Neural cell (in vitro differentiated cells): ENCODE results near the gene ADGRB3. TPM values are rescaled to one million over a fixed set of nuclear protein-coding genes. Genes with fewer than 3 reads are reported as not detected.

Experiments
- H2AFZ ChIP-seq: fragments of 200-600, 300-800 bp; sonication (generic), shearing (Covaris generic); 2 replicates; pipeline ENCODE4 v1.6.0; 2014; ENCODE audit warnings: low read depth, mild to moderate bottlenecking, antibody characterized with exemption, low read length, moderate library complexity
- H3F3A ChIP-seq: fragments of 200-600 bp; shearing (Covaris generic); 2 replicates; pipeline ENCODE4 v1.6.1; 2016; ENCODE audit warnings: mild to moderate bottlenecking, moderate library complexity, mixed read lengths, antibody characterized with exemption, low read length; ENCODE audit not compliant: insufficient read depth, poor library complexity, severe bottlenecking
- H3K27ac ChIP-seq: fragments of 200-600, 300-800 bp; sonication (generic), shearing (Covaris generic); 2 replicates; pipeline ENCODE4 v1.5.1; 2014; ENCODE audit warnings: mild to moderate bottlenecking, low read length, moderate library complexity
- H3K27me3 ChIP-seq: fragments of 300-800, 200-600 bp; sonication (generic), shearing (Covaris generic); 2 replicates; pipeline ENCODE4 v1.6.0; 2014; ENCODE audit warnings: mild to moderate bottlenecking, low read depth, low read length, moderate library complexity; ENCODE audit not compliant: insufficient read depth
- H3K36me3 ChIP-seq: fragments of 300-800, 200-600 bp; sonication (generic), shearing (Covaris generic); 2 replicates; pipeline ENCODE4 v1.5.1; 2014; ENCODE audit warnings: mild to moderate bottlenecking, antibody characterized with exemption, low read length, moderate library complexity; ENCODE audit not compliant: insufficient read depth
- H3K4me2 ChIP-seq: fragments of 300-800, 200-600 bp; sonication (generic), shearing (Covaris generic); 2 replicates; pipeline ENCODE4 v1.6.0; 2014; ENCODE audit warnings: mild to moderate bottlenecking, low read length
- H3K4me3 ChIP-seq: fragments of 300-800, 200-600 bp; sonication (generic), shearing (Covaris generic); 2 replicates; pipeline ENCODE4 v1.5.1; 2014; ENCODE audit warnings: mild to moderate bottlenecking, low read length, moderate library complexity
- H3K79me2 ChIP-seq: fragments of 200-600 bp; shearing (Covaris generic); replicated peaks from 2 replicates; pipeline ENCODE4 v1.6.0; 2014; ENCODE audit warnings: mild to moderate bottlenecking, low read length, moderate library complexity; ENCODE audit not compliant: insufficient read depth
- H3K9ac ChIP-seq: fragments of 300-800, 200-600 bp; sonication (generic), shearing (Covaris generic); 2 replicates; pipeline ENCODE4 v1.6.1; 2016; ENCODE audit warnings: mild to moderate bottlenecking, low read length, mixed read lengths
- H3K9me2 ChIP-seq: fragments of 200-600 bp; shearing (Covaris generic); 2 replicates; pipeline ENCODE4 v1.6.1; 2016; ENCODE audit warnings: mild to moderate bottlenecking, low read length, mixed read lengths; ENCODE audit not compliant: insufficient read depth
- H3K9me3 ChIP-seq: fragments of 200-600, 300-800 bp; sonication (generic), shearing (Covaris generic); 2 replicates; pipeline ENCODE4 v1.6.1; 2016; ENCODE audit warnings: mild to moderate bottlenecking, mixed run types, low read length, moderate library complexity, mixed read lengths
- H4K20me1 ChIP-seq: fragments of 200-600 bp; shearing (Covaris generic); 2 replicates; pipeline ENCODE4 v1.6.1; 2016; ENCODE audit warnings: mild to moderate bottlenecking, mixed run types; ENCODE audit not compliant: insufficient read depth
- EP300 ChIP-seq: fragments of 450-650 bp; conservative IDR thresholded peaks from 2 replicates; pipeline ENCODE4 v1.6.1; 2014; ENCODE audit warnings: antibody characterized with exemption, mild to moderate bottlenecking, moderate library complexity; ENCODE audit not compliant: poor library complexity, severe bottlenecking
- EZH2 ChIP-seq: fragments of 200-600, 300-800 bp; shearing (Covaris generic), sonication (generic); IDR thresholded peaks from 2 replicates; pipeline ENCODE4 v1.6.1; 2014; ENCODE audit warnings: antibody characterized with exemption, low read length, borderline replicate concordance, mild to moderate bottlenecking; ENCODE audit not compliant: insufficient read depth, poor library complexity, severe bottlenecking
- MXI1 ChIP-seq: fragments of 450-650 bp; conservative IDR thresholded peaks from 2 replicates; pipeline ENCODE4 v1.6.1; 2014; ENCODE audit warnings: antibody characterized with exemption, mild to moderate bottlenecking; ENCODE audit not compliant: poor library complexity, severe bottlenecking
- POLR2AphosphoS5 ChIP-seq: IDR thresholded peaks from 2 replicates; pipeline ENCODE4 v1.6.1; 2012
- RAD21 ChIP-seq: fragments of 450-650 bp; conservative IDR thresholded peaks from 2 replicates; pipeline ENCODE4 v1.6.1; 2014; ENCODE audit warnings: antibody characterized with exemption, mild to moderate bottlenecking, moderate library complexity
- REST ChIP-seq: IDR thresholded peaks from 2 replicates; pipeline ENCODE4 v1.6.1; 2012; ENCODE audit warnings: borderline replicate concordance
- SMC3 ChIP-seq: fragments of 450-650 bp; conservative IDR thresholded peaks from 2 replicates; pipeline ENCODE4 v1.6.1; 2014; ENCODE audit warnings: antibody characterized with exemption, mild to moderate bottlenecking, moderate library complexity; ENCODE audit not compliant: poor library complexity
- TAF1 ChIP-seq: IDR thresholded peaks from 2 replicates; pipeline ENCODE4 v1.6.1; 2012; ENCODE audit warnings: low read depth
- polyA plus RNA-seq: library from polyadenylated mRNA; depleted of rRNA; stranded (reverse); fragments of >200 nt; gene quantifications from 2 replicates; pipeline ENCODE4 v1.2.3, GENCODE V29; 2014

ADGRB3 gene
- polyA plus RNA-seq, 1 donor from 2014 or later = 66.5 TPM

DNA sequence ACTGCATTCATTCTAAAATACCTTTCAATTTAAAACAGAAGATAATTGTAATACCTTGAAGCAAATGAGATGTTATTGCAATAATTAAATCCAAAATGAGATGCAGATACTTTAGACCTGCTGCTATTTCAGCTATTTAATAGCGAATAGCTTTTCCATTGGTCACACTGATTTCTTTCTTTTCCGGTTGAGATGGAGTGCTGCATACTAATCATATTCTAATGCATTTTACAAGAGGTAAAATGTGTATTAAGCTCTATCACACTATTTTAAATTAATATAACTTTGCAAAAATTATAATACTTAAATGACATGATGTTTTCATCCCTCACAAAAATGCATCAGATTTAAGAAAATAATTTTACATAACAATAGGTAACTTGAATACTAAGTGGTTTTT, 74.0 kb downstream of the ADGRB3 start:
- no peaks in the 10 kb centered on the region for H4K20me1 ChIP-seq
- no peaks in the 10 kb centered on the region for H3F3A ChIP-seq
- H3K36me3 ChIP-seq = no peaks in the 10 kb centered on the region
- TF ChIP-seq REST = no peak
- TF ChIP-seq RAD21 = no peak
- TF ChIP-seq EZH2 = no peak
- no peak for TF ChIP-seq EP300
- no peak overlapping the region for H3K27ac ChIP-seq
- H3K79me2 ChIP-seq = no peaks in the 10 kb centered on the region
- H2AFZ ChIP-seq = no peak overlapping the region
- H3K9me3 ChIP-seq = no peaks in the 10 kb centered on the region
- no peak overlapping the region for H3K9ac ChIP-seq
- no peaks in the 10 kb centered on the region for H3K9me2 ChIP-seq
- no peaks in the 10 kb centered on the region for H3K27me3 ChIP-seq
- H3K4me2 ChIP-seq = no peak overlapping the region
- no peak overlapping the region for H3K4me3 ChIP-seq

DNA sequence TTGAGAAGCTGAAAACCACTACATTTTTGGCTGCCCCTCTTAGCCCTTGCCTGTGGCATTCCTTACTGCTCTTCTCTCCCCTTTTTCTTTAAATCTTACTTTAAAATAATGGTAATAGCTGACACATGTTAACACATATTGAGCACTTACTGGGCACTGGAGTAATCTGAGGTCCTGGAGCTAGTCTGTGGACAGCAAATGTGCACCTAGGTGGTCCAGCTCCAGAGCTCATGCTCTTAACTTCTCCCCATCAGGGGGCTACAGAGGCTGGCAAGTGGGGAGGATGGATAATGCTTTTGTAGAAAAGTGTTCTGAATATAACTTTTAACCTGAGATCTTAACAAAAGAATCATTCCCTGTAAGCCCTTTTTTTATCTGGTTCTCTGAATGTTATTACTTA, 74.8 kb downstream of the ADGRB3 start:
- TF ChIP-seq POLR2AphosphoS5 (no peak), MXI1 (no peak), EP300 (no peak), SMC3 (no peak)
- no peak overlapping the region for H3K9ac ChIP-seq

GRCh38 chr6:68710496-68710895, 75.4 kb downstream of the ADGRB3 start:
- H3K79me2 ChIP-seq = no peaks in the 10 kb centered on the region
- H3K9me2 ChIP-seq = no peaks in the 10 kb centered on the region
- H4K20me1 ChIP-seq = no peaks in the 10 kb centered on the region
- H3K36me3 ChIP-seq = no peaks in the 10 kb centered on the region
- H3K4me3 ChIP-seq = no peak overlapping the region
- no peak overlapping the region for H3K9ac ChIP-seq
- H3K4me2 ChIP-seq = no peak overlapping the region
- no peak overlapping the region for H3K27ac ChIP-seq
- no peak overlapping the region for H2AFZ ChIP-seq
- no peak for TF ChIP-seq RAD21
- no peak for TF ChIP-seq TAF1
- TF ChIP-seq EP300 = no peak
- no peak for TF ChIP-seq REST
- H3F3A ChIP-seq = no peaks in the 10 kb centered on the region
- no peaks in the 10 kb centered on the region for H3K9me3 ChIP-seq
- no peaks in the 10 kb centered on the region for H3K27me3 ChIP-seq

More for the DNA sequence above, 74.8 kb downstream of the ADGRB3 start:
- no peak overlapping the region for H3K27ac ChIP-seq
- H3K27me3 ChIP-seq = no peaks in the 10 kb centered on the region
- H3F3A ChIP-seq = no peaks in the 10 kb centered on the region
- H3K79me2 ChIP-seq = no peaks in the 10 kb centered on the region
- no peaks in the 10 kb centered on the region for H3K9me3 ChIP-seq
- H3K4me3 ChIP-seq = no peak overlapping the region
- no peaks in the 10 kb centered on the region for H3K9me2 ChIP-seq
- H2AFZ ChIP-seq = no peak overlapping the region
- H3K36me3 ChIP-seq = no peaks in the 10 kb centered on the region
- no peaks in the 10 kb centered on the region for H4K20me1 ChIP-seq
- H3K4me2 ChIP-seq = no peak overlapping the region
